ENCODE data around the gene TGFBR1.

TGFBR1 gene

DNA sequence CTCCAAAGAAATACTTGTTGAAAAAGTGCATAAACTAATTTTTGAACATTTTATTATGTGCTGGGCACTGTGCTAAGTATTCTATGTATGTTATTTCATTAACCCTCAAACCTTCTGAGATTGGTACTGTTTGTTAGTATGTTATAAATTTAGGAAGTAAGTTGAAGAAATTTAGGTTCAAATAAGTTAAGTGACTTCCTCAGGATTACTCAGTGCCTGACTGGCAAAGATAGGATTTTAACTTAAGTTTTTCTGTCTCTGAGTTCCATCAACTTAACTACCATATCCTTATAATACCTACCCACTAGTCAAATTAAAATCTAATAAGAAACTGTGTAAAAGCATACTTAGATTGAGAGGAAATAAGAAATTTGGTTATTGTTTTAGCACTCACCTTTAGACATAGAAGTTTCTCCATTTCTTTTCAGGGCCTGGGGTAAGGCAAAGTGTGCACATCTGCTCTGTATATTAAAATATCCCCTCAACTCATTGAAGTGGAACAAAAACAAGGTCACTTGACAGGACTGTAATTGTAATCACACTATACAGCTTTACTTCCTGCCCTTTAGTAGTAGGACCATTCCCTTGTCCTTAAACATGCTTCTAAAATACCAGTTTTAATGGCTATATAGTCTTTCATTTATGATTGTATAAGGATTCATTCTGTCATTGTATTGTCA is 15.2 kb downstream of the TGFBR1 start:
- no peak for TF ChIP-seq EZH2phosphoT487 (IDR thresholded peaks at IDR 0.05; ENCODE audit: borderline replicate concordance, low read length)
- TF ChIP-seq, protein P1, sequence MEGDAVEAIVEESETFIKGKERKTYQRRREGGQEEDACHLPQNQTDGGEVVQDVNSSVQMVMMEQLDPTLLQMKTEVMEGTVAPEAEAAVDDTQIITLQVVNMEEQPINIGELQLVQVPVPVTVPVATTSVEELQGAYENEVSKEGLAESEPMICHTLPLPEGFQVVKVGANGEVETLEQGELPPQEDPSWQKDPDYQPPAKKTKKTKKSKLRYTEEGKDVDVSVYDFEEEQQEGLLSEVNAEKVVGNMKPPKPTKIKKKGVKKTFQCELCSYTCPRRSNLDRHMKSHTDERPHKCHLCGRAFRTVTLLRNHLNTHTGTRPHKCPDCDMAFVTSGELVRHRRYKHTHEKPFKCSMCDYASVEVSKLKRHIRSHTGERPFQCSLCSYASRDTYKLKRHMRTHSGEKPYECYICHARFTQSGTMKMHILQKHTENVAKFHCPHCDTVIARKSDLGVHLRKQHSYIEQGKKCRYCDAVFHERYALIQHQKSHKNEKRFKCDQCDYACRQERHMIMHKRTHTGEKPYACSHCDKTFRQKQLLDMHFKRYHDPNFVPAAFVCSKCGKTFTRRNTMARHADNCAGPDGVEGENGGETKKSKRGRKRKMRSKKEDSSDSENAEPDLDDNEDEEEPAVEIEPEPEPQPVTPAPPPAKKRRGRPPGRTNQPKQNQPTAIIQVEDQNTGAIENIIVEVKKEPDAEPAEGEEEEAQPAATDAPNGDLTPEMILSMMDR (IDR thresholded peaks at IDR 0.05; ENCODE audit: low read depth, low read length, poor library complexity, severe bottlenecking) = no peak
- peak overlapping the region; percentile 100 for H3K27ac ChIP-seq (ENCODE audit: low read depth, low read length)
- peaks cover 29% of the 10 kb centered on the region for H3F3A ChIP-seq (ENCODE audit: control insufficient read depth, insufficient read depth)
- peaks cover 46% of the 10 kb centered on the region for H3K36me3 ChIP-seq (ENCODE audit: control insufficient read depth, low read length)
- no peaks in the 10 kb centered on the region for H4K20me1 ChIP-seq (ENCODE audit: control insufficient read depth, insufficient read depth, low read depth, low read length)
- no peaks in the 10 kb centered on the region for H3K9me2 ChIP-seq (replicated peaks; ENCODE audit: control insufficient read depth, low read length)
- H3K4me3 ChIP-seq (ENCODE audit: low read length) = peak overlapping the region; percentile 69
- H3K4me2 ChIP-seq (ENCODE audit: low read length) = peak overlapping the region; percentile 86
- H3K27me3 ChIP-seq (ENCODE audit: control insufficient read depth, low read length) = no peaks in the 10 kb centered on the region
- H3K79me2 ChIP-seq (ENCODE audit: control insufficient read depth, low read length) = peaks cover 97% of the 10 kb centered on the region
- H3K9me3 ChIP-seq (ENCODE audit: control insufficient read depth, insufficient read depth, low read length) = no peaks in the 10 kb centered on the region
- H3K4me1 ChIP-seq (ENCODE audit: control insufficient read depth, low read length) = peaks cover 98% of the 10 kb centered on the region

DNA sequence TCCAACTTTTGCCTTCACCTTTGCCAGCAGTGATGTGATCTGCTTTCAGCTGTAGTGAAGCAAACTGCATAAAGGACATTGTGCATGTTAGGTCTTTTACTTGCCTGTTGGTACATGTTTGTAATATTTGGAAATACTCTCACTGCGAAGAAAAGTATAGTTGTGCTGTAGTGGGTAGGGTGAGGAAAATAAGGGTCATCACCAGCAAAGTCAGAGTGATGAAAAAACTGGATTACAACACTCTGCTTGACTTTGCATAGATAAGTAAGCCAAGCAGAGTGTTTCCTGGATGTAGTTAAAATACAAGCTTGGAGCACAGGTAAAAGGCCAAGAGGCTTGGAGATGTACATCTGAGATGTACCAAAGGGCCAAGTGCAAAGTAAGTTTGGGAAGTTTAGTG is 16.7 kb downstream of the TGFBR1 start:
- Histone ChIP-seq H3K9me3 (ENCODE audit: control insufficient read depth, insufficient read depth, low read length) (no peaks in the 10 kb centered on the region), H3K4me3 (ENCODE audit: low read length) (peak overlapping the region; percentile 69), H3K27ac (ENCODE audit: low read depth, low read length) (peak overlapping the region; percentile 100), H4K20me1 (ENCODE audit: control insufficient read depth, insufficient read depth, low read depth, low read length) (no peaks in the 10 kb centered on the region), H3K27me3 (ENCODE audit: control insufficient read depth, low read length) (no peaks in the 10 kb centered on the region), H3K4me2 (ENCODE audit: low read length) (peak overlapping the region; percentile 86), H3K36me3 (ENCODE audit: control insufficient read depth, low read length) (peaks cover 41% of the 10 kb centered on the region), H3K9me2 (replicated peaks; ENCODE audit: control insufficient read depth, low read length) (no peaks in the 10 kb centered on the region), H3F3A (ENCODE audit: control insufficient read depth, insufficient read depth) (peaks cover 29% of the 10 kb centered on the region), H3K79me2 (ENCODE audit: control insufficient read depth, low read length) (peaks cover 97% of the 10 kb centered on the region), H3K4me1 (ENCODE audit: control insufficient read depth, low read length) (peaks cover 99% of the 10 kb centered on the region)
- TF ChIP-seq EZH2phosphoT487 (IDR thresholded peaks at IDR 0.05; ENCODE audit: borderline replicate concordance, low read length) = no peak
- TF ChIP-seq, protein P1 (IDR thresholded peaks at IDR 0.05; ENCODE audit: low read depth, low read length, poor library complexity, severe bottlenecking) = no peak

DNA sequence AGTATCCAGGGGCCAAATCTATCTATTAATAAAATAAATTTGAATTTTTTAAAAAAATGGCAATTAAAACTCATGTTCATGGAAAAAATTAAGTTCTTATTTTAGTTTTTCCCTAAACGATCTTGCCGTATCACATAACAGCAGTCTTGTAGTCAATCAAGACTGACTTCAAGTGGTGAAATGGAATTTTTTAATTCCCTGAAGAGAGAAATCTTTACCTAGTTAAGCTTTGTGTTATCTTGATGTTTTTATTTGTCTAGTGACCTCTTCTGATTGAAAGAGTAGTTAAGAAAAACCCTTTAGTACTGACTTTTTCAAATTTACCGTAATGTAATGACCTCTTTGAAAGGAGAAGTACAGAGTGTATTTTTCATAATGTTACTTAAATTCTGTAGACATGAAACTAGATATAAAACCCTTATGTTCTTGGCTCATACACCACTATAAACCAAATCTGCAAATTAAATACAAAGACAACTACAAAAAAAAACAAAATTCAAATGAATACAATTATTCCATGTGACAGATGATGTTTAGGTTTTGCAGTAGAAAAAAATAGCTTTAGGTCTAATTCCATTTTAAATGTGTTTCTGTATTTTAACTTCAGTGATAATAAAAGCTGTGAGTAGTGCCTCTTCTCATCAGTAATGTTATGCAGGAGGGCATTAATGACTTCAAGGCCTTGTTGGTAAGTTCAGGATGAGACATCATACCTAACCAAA is 19.8 kb downstream of the TGFBR1 start:
- Histone ChIP-seq H3K9me3 (ENCODE audit: control insufficient read depth, insufficient read depth, low read length) (no peaks in the 10 kb centered on the region), H3K79me2 (ENCODE audit: control insufficient read depth, low read length) (peaks cover 96% of the 10 kb centered on the region), H3K4me3 (ENCODE audit: low read length) (0 out of 2 replicates have a peak overlapping the region, but pooled peaks have one; percentile 3), H3F3A (ENCODE audit: control insufficient read depth, insufficient read depth) (peaks cover 19% of the 10 kb centered on the region), H4K20me1 (ENCODE audit: control insufficient read depth, insufficient read depth, low read depth, low read length) (no peaks in the 10 kb centered on the region), H3K9me2 (replicated peaks; ENCODE audit: control insufficient read depth, low read length) (no peaks in the 10 kb centered on the region), H3K4me1 (ENCODE audit: control insufficient read depth, low read length) (peaks cover 100% of the 10 kb centered on the region), H3K36me3 (ENCODE audit: control insufficient read depth, low read length) (peaks cover 44% of the 10 kb centered on the region), H3K27me3 (ENCODE audit: control insufficient read depth, low read length) (no peaks in the 10 kb centered on the region), H3K4me2 (ENCODE audit: low read length) (peak overlapping the region; percentile 20), H3K27ac (ENCODE audit: low read depth, low read length) (peak overlapping the region; percentile 3; the same call in 1 of the 2 replicates)
- no peak for TF ChIP-seq EZH2phosphoT487 (IDR thresholded peaks at IDR 0.05; ENCODE audit: borderline replicate concordance, low read length)
- TF ChIP-seq, protein P1 (IDR thresholded peaks at IDR 0.05; ENCODE audit: low read depth, low read length, poor library complexity, severe bottlenecking) = no peak

Data from DOHH2 (cell line).